ENCODE data around the gene PSME4. TPM values are rescaled to one million over a fixed set of nuclear protein-coding genes. Genes with fewer than 3 reads are reported as not detected.
"Not testable (repeated sequence)": the region's sequence is repeated elsewhere in the genome, so short reads cannot be mapped to it uniquely, and the experiment has no call there.

The PSME4 gene
- total RNA-seq, 3 donors from 2014 or later, result 42.6 to 45.0 (median 43.7) TPM

DNA sequence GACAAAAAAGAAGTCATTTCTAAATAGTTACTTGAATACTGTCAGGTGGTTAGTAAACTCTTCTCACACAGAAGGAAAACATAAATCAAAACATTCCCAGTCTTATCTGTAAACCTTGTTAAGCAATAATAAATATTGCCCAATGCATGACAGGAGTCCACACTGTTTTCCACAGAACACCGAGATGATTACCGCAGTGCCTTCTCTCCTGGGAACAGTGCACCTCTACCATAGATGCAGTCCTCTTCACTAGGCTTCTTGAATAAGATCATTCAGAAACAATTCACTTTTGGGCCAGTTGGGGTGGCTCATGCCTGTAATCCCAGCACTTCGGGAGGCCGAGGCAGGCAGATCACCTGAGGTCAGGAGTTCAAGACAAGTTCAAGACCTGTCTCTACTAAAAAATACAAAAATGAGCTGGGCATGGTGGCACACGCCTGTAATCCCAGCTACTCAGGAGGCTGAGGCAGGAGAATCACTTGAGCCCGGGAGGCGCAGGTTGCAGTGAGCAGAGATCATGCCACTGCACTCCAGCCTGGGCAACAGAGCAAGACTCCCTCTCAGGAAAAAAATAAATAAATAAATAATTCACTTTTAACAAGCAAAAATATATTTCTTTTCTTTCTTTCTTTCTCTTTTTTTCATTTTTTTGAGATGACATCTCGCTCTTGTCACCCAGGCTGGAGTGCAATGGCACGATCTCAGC is 119.6 kb downstream of the PSME4 start:
- not testable (repeated sequence) for DNase-seq; H3K9me3 Mint-ChIP-seq; H3K4me3 Mint-ChIP-seq; ATAC-seq; H3K27me3 Mint-ChIP-seq (ENCODE audit: low read depth); H3K4me1 Mint-ChIP-seq (ENCODE audit: low read depth)
- H3K36me3 Mint-ChIP-seq (ENCODE audit: insufficient read depth), result peaks cover 10% of the 10 kb centered on the region

DNA sequence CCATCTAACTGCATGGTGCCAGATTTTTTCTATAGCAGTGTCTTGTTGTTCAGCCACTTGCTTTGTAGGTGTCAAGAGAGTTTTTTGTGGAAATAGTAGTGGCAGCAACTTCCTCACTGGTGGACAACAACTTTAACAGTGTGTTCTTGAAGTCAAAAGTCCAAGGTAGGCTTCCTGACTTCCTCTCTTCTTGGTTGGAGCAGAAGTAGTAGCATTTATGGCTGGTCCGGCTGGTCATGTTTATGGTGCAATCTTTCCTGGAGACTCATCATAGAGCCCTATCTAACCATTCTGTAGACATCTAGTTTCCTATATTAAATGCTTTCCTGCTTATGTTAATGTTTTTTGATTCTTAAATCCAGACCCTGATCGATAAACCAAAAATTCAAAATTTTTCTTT is 122.7 kb downstream of the PSME4 start:
- no peak overlapping the region for H3K4me3 Mint-ChIP-seq
- ATAC-seq (no peak), DNase-seq (no peak)
- peaks cover 3% of the 10 kb centered on the region for H3K4me1 Mint-ChIP-seq (ENCODE audit: low read depth)
- H3K27me3 Mint-ChIP-seq (ENCODE audit: low read depth), result no peaks in the 10 kb centered on the region
- H3K36me3 Mint-ChIP-seq (ENCODE audit: insufficient read depth), result peaks cover 7% of the 10 kb centered on the region
- H3K9me3 Mint-ChIP-seq, result no peaks in the 10 kb centered on the region

DNA sequence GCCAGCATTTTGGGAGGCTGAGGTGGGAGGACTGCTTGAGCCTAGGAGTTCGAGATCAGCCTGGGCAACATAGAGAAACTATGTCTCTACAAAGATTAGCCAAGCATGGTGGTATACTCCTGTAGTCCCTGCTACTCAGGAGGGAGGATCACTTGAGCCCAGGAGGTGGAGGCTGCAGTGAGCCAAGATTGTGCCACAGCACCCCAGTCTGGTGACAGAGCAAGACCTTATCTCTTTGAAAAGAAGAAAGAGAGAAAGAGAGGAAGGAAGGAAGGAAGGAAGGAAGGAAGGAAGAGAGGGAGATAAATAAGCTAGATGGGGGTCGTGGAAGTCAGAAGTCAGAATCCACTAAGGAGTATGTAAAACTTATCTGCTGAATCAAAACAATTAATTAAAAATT is 127.2 kb downstream of the PSME4 start:
- DNase-seq (no peak), ATAC-seq (no peak)
- H3K9me3 Mint-ChIP-seq, result no peaks in the 10 kb centered on the region
- no peaks in the 10 kb centered on the region for H3K27me3 Mint-ChIP-seq (ENCODE audit: low read depth)
- H3K4me1 Mint-ChIP-seq (ENCODE audit: low read depth), result peaks cover 2% of the 10 kb centered on the region
- no peak overlapping the region for H3K4me3 Mint-ChIP-seq
- H3K36me3 Mint-ChIP-seq (ENCODE audit: insufficient read depth), result peaks cover 6% of the 10 kb centered on the region

DNA sequence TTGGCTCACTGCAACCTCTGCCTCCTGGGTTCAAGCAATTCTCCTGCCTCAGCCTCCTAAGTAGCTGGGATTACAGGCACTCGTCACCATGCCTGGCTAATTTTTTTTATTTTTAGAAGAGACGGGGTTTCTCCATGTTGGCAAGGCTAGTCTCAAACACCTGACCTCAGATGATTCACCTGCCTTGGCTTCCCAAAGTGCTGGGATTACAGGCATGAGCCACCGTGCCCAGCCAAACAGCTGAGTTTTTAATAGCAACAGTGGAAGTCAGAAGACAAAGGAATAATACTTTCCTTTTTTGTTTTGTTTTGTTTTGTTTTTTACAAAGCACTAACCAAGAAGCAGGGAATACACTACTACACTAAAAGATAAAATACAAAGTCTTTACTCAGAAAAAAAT is 127.9 kb downstream of the PSME4 start:
- H3K27me3 Mint-ChIP-seq (ENCODE audit: low read depth), result no peaks in the 10 kb centered on the region
- peaks cover 2% of the 10 kb centered on the region for H3K4me1 Mint-ChIP-seq (ENCODE audit: low read depth)
- no peak overlapping the region for H3K4me3 Mint-ChIP-seq
- H3K36me3 Mint-ChIP-seq (ENCODE audit: insufficient read depth), result peaks cover 1% of the 10 kb centered on the region
- no peaks in the 10 kb centered on the region for H3K9me3 Mint-ChIP-seq
- no peak for DNase-seq
- ATAC-seq, result no peak

DNA sequence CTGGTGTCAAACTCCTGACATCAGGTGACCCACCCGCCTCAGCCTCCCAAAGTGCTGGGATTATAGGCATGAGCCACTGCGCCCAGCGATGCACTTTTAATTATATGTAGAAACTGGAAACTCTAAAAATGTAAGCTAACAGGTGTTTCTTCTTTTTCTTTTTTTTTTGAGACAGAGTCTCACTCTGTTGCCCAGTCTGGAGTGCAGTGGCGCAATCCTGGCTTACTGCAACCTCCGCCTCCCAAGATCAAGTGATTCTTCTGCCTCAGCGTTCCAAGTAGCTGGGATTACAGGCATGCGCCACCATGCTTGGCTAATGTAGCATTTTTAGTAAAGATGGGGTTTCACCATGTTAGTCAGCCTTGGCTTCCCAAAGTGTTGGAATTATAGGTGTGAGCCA is 129.1 kb downstream of the PSME4 start:
- not testable (repeated sequence) for H3K27me3 Mint-ChIP-seq (ENCODE audit: low read depth); ATAC-seq; H3K4me3 Mint-ChIP-seq; DNase-seq; H3K36me3 Mint-ChIP-seq (ENCODE audit: insufficient read depth); H3K9me3 Mint-ChIP-seq; H3K4me1 Mint-ChIP-seq (ENCODE audit: low read depth)

DNA sequence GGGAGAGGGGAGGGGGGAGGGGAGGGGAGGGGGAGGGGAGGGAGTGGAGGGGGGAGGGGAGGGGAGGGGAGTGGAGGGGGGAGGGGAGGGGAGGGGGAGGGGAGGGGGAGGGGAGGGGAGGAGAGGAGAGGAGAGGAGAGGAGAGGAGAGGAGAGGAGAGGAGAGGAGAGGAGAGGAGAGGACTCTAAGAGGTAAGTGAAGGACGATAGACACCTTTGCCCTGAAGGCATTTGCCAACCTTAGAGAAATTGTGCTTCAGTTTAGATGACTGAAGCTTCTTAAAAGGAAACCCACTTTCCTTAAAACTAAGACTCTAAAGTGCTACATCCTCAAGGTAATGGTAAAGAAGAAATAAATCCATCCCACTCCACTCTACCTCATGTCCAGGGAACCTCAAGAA is 130.2 kb downstream of the PSME4 start:
- peaks cover 2% of the 10 kb centered on the region for H3K4me1 Mint-ChIP-seq (ENCODE audit: low read depth)
- peaks cover 4% of the 10 kb centered on the region for H3K36me3 Mint-ChIP-seq (ENCODE audit: insufficient read depth)
- H3K9me3 Mint-ChIP-seq, result no peaks in the 10 kb centered on the region
- no peak overlapping the region for H3K4me3 Mint-ChIP-seq
- ATAC-seq (no peak), DNase-seq (no peak)
- no peaks in the 10 kb centered on the region for H3K27me3 Mint-ChIP-seq (ENCODE audit: low read depth)

DNA sequence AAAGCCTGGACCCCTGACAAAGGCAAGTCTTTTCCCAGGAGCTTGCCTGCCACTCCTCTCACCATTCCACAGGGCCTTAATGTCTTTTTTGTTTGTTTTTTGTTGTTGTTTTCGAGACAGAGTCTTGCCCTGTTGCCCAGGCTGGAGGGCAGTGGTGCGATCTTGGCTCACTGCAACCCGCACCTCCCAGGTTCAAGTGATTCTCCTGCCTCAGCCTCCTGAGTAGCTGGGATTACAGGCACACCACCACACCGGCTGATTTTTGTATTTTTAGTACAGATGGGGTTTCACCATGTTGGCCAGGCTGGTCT is 140.9 kb downstream of the PSME4 start:
- not testable (repeated sequence) for H3K27me3 Mint-ChIP-seq (ENCODE audit: low read depth); H3K4me1 Mint-ChIP-seq (ENCODE audit: low read depth); H3K4me3 Mint-ChIP-seq; DNase-seq; H3K9me3 Mint-ChIP-seq; ATAC-seq
- H3K36me3 Mint-ChIP-seq (ENCODE audit: insufficient read depth), result peaks cover 20% of the 10 kb centered on the region

DNA sequence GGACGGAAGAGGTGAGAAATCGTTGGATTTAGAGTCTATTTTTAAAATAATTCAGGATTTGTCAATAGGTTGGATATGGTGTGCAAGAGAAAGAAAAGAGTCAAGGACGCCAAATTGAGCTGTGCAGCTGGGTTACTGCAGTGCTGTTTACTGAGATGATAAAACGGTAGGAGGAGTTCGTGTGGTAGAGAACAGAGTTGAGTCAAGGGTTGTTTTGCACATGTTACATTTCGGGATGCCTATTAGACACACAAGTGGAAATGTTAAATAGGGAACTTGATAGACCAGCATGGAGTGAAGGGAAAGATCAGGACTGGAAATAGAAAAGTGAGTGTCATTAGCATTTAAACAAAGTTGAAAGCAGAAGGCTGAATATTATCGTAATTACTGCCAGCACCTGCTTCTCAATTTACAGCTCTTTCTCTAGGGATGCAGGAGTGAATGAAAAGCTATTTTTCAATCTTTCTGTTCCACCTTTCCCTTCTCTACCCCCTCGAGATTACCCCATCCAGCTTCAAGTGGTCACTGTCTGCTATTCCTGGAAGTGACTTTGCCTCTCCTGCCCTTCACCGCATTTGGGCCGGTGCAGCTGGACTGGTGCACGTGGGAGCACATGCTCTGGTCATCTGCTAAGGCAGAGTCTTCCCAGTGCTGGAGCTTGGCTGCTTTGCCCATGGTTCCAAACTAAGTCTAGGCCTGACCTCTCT is 141.4 kb downstream of the PSME4 start:
- no peaks in the 10 kb centered on the region for H3K27me3 Mint-ChIP-seq (ENCODE audit: low read depth)
- ATAC-seq (no peak), DNase-seq (no peak)
- no peak overlapping the region for H3K4me3 Mint-ChIP-seq
- peaks cover 8% of the 10 kb centered on the region for H3K9me3 Mint-ChIP-seq
- peaks cover 19% of the 10 kb centered on the region for H3K36me3 Mint-ChIP-seq (ENCODE audit: insufficient read depth)
- H3K4me1 Mint-ChIP-seq (ENCODE audit: low read depth), result no peaks in the 10 kb centered on the region

DNA sequence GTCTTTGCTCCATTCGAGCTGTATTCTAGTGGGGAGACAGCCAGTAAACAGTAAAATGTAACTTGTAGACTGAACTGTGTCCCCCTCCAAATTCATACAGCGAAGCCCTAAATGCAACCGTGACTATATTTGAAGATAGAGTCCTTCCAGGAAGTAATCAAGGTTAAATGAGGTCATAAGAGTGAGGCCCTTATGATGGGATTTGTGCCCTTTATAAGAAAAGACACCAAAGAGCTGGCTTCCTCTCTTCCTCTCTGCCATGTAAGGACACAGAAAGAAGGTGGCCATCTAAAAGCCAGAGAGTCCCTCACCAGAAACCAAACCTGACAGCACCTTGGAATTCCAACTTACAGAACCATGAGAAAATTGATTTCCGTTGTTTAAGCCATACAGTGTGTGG is 142.5 kb downstream of the PSME4 start:
- Mint-ChIP-seq H3K27me3 (ENCODE audit: low read depth) (no peaks in the 10 kb centered on the region), H3K9me3 (peaks cover 8% of the 10 kb centered on the region), H3K36me3 (ENCODE audit: insufficient read depth) (peaks cover 16% of the 10 kb centered on the region), H3K4me3 (no peak overlapping the region), H3K4me1 (ENCODE audit: low read depth) (no peaks in the 10 kb centered on the region)
- no peak for ATAC-seq
- no peak for DNase-seq

DNA sequence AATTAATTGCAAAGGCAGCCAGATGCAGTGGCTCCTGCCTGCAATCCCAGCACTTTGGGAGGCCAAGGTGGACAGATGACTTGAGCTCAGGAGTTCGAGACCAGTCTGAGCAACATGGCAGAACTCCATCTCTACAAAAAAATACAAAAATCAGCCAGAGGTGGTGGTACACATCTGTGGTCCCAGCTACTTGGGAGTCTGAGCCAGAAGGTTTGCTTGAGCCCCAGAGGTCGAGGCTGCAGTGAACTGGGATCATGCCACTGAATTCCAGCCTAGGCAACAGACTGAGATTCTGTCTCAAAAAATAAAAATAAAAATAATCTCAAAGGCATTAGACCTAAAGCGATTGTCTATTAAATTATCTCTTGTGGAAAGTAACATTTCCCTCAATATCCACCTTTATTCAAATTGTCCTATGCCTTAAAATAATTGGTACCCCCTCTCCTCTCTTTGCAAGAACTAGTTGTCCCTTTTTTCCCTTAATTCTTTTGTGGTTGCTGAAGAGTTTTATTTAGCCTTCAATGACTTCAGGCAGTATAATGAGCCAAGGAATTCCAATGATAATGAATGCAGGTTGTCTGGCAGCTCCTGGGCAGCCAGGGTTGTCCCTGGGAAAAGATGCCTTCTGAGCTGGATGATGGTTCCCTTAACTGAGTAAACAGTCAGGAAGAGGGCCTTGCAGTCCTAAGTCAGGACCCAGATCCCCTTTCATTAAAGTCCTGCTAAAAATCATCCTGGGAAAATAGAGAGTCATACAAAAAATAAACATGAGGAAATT is 143.2 kb downstream of the PSME4 start:
- H3K4me3 Mint-ChIP-seq, result no peak overlapping the region

DNA sequence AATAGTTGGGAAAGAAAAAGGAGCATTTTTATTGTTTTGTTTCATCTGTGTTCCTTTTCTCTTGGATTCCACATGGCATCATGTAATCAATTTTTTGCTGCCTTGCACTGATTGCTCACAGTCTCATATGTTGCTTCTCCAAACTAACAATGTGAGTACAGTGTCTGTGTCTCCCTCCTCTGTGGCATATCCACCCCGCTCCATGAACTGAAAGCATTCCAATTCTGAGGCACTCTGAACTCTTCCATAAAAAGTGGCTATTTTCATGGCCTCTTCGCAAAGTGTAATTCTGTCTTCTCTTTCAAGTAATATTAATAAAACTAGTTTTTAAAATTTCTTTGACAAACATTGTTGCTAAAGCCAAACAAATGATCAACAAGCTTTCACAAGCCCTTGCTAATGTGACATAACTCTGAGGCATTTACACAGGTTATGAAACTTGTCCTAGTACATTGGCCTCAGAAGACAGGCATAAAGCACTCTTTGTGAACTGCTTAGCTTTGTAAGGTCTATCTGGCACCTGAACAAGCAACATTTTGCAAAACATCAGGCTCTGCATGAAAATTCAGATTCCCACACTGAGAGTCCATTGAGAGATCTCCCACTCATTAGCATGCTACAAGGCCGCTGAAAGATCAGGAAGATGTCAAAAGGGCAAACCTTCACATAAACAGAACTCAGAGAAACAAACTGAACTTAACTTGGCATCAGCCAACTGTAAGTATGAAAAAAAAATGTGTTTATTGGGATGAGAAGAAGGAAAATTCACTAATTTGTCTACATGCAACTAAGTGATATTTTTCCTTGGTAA is 144.0 kb downstream of the PSME4 start:
- Mint-ChIP-seq H3K4me3 (no peak overlapping the region), H3K36me3 (ENCODE audit: insufficient read depth) (peaks cover 13% of the 10 kb centered on the region), H3K4me1 (ENCODE audit: low read depth) (no peaks in the 10 kb centered on the region), H3K27me3 (ENCODE audit: low read depth) (no peaks in the 10 kb centered on the region), H3K9me3 (peaks cover 8% of the 10 kb centered on the region)
- DNase-seq, result no peak
- no peak for ATAC-seq

More for the DNA sequence above, 143.2 kb downstream of the PSME4 start:
- no peaks in the 10 kb centered on the region for H3K27me3 Mint-ChIP-seq (ENCODE audit: low read depth)
- peaks cover 8% of the 10 kb centered on the region for H3K9me3 Mint-ChIP-seq
- peaks cover 16% of the 10 kb centered on the region for H3K36me3 Mint-ChIP-seq (ENCODE audit: insufficient read depth)
- ATAC-seq, result no peak
- no peaks in the 10 kb centered on the region for H3K4me1 Mint-ChIP-seq (ENCODE audit: low read depth)
- no peak for DNase-seq

DNA sequence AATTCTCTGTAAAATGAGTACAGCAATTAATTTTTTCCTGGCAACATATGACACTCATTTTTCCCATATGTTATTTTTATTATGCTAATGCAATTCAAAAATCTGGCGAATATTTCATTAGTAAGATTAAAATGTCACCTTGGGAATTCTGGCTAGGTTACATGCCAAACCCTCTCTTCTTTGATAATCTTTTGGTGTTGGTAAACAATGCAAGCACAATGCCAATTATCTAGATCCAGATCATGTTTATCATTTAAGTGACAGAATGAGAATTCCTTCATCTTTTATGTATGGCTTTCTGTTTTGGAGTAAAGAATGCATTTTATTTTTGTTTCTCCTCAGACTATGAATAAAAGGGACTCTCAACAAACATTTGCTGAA is 144.8 kb downstream of the PSME4 start:
- DNase-seq (no peak), ATAC-seq (no peak)
- Mint-ChIP-seq H3K9me3 (peaks cover 8% of the 10 kb centered on the region), H3K4me3 (no peak overlapping the region), H3K27me3 (ENCODE audit: low read depth) (no peaks in the 10 kb centered on the region), H3K4me1 (ENCODE audit: low read depth) (no peaks in the 10 kb centered on the region), H3K36me3 (ENCODE audit: insufficient read depth) (peaks cover 7% of the 10 kb centered on the region)

DNA sequence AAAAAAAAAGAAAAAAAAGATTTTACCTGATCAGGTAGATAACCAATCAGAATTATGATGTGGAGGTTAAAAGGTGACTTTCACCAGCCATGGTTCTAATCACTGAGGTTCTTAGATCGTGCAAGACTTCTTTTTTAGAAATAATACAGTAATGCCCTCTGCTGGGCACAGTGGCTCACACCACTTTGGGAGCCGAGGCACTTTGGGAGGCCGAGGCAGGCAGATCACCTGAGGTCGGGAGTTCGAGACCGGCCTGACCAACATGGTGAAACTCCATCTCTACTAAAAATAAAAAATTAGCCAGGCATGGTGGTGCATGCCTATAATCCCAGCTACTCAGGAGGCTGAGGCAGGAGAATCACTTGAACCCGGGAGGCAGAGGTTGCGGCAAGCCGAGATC is 147.2 kb downstream of the PSME4 start:
- DNase-seq, ATAC-seq: not testable (repeated sequence)

DNA sequence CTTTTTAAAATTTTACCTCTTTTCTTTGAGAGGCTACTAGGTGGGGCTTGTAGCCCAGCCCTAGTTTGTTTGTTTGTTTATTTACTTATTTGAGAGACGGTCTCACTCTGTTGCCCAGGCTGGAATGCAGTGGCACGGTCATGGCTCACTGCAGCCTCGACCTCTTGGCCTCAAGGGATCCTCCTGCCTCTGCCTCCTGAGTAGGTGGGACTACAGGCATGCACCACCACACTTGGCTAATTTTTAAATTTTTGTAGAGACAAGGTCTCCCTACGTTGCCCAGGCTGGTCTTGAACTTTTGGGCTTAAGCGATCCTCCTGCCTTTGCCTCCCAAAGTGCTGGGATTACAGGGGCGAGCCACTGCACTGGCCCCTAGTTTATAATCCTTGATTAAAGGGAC is 149.0 kb downstream of the PSME4 start:
- Mint-ChIP-seq H3K27me3 (ENCODE audit: low read depth) (no peaks in the 10 kb centered on the region), H3K9me3 (no peaks in the 10 kb centered on the region), H3K4me3 (no peak overlapping the region), H3K4me1 (ENCODE audit: low read depth) (no peaks in the 10 kb centered on the region), H3K36me3 (ENCODE audit: insufficient read depth) (peaks cover 11% of the 10 kb centered on the region)
- DNase-seq, result no peak
- no peak for ATAC-seq

More for the DNA sequence above, 147.2 kb downstream of the PSME4 start:
- H3K4me1 Mint-ChIP-seq (ENCODE audit: low read depth); H3K27me3 Mint-ChIP-seq (ENCODE audit: low read depth); H3K4me3 Mint-ChIP-seq; H3K9me3 Mint-ChIP-seq: not testable (repeated sequence)
- H3K36me3 Mint-ChIP-seq (ENCODE audit: insufficient read depth), result peaks cover 13% of the 10 kb centered on the region

Data from activated T-cell treated with anti-CD3 and anti-CD28 coated beads, Interleukin-2, amount 50 U/mL, for 4 hours (primary cell).